WTC11 (cell line): ENCODE data around the gene OVAAL. TPM values are rescaled to one million over a fixed set of nuclear protein-coding genes. Genes with fewer than 3 reads are reported as not detected.

Experiments
- ATAC-seq: fragments of 200-7000 bp; cut with Tn5 transposase; 2 replicates; pipeline ENCODE4 v1.10.0; 2021; ENCODE audit warnings: mild to moderate bottlenecking, moderate library complexity
- CTCF ChIA-PET: fragments of 300-600 bp; sonication (Branson Sonifier 250); formaldehyde crosslinking; loops from one replicate; lab custom pipeline; 2021; ENCODE audit warnings: antibody characterized with exemption; lab: Charles Lee
- POLR2A ChIA-PET: fragments of 350-600 bp; sonication (Branson Sonifier 250); formaldehyde crosslinking; loops from one replicate; lab custom pipeline; 2021; ENCODE audit warnings: antibody characterized with exemption; lab: Charles Lee
- DNase-seq: peaks from one replicate; pipeline ENCODE4 v3.0.0; 2021; ENCODE audit warnings: low spot score
- H3K27ac Mint-ChIP-seq: 2 replicates; pipeline ENCODE4 v1.8.0; 2021; ENCODE audit warnings: mixed read lengths
- H3K27me3 Mint-ChIP-seq: 2 replicates; pipeline ENCODE4 v1.8.0; 2021; ENCODE audit warnings: low read depth, mild to moderate bottlenecking, moderate library complexity, mixed read lengths
- H3K36me3 Mint-ChIP-seq: 2 replicates; pipeline ENCODE4 v1.8.0; 2021; ENCODE audit warnings: mixed read lengths
- H3K4me1 Mint-ChIP-seq: 2 replicates; pipeline ENCODE4 v1.8.0; 2022; ENCODE audit warnings: mixed read lengths
- H3K4me3 Mint-ChIP-seq: 2 replicates; pipeline ENCODE4 v1.8.0; 2021; ENCODE audit warnings: mild to moderate bottlenecking, moderate library complexity, mixed read lengths
- H3K9me3 Mint-ChIP-seq: 2 replicates; pipeline ENCODE4 v1.8.0; 2021; ENCODE audit warnings: mixed read lengths
- ATF1 ChIP-seq: sonication (generic); formaldehyde crosslinking; IDR thresholded peaks from 2 replicates; pipeline ENCODE4 v1.8.1; 2023; ENCODE audit warnings: mild to moderate bottlenecking, moderate library complexity, missing genetic modification reagents
- CREB1 ChIP-seq: sonication (generic); formaldehyde crosslinking; IDR thresholded peaks from 2 replicates; pipeline ENCODE4 v1.8.0; 2023; ENCODE audit warnings: mild to moderate bottlenecking, missing genetic modification reagents
- CTCF ChIP-seq: fragments of 200-600 bp; IDR thresholded peaks from 2 replicates; pipeline ENCODE4 v1.8.0; 2022; ENCODE audit warnings: antibody characterized with exemption
- ERG ChIP-seq: fragments of 250-450 bp; sonication (Bioruptor Pico); IDR thresholded peaks from 2 replicates; pipeline ENCODE4 v1.8.0; 2021; ENCODE audit warnings: mild to moderate bottlenecking
- ESRRA ChIP-seq: sonication (generic); formaldehyde crosslinking; IDR thresholded peaks from 2 replicates; pipeline ENCODE4 v1.8.1; 2022; ENCODE audit warnings: mild to moderate bottlenecking, missing genetic modification reagents, borderline replicate concordance
- IRF2 ChIP-seq: sonication (generic); formaldehyde crosslinking; IDR thresholded peaks from 2 replicates; pipeline ENCODE4 v1.8.0; 2022; ENCODE audit warnings: low read depth, missing genetic modification reagents, borderline replicate concordance
- JAZF1 ChIP-seq: fragments of 250-450 bp; sonication (Bioruptor Pico); IDR thresholded peaks from 2 replicates; pipeline ENCODE4 v1.9.0; 2021; ENCODE audit warnings: moderate library complexity, mild to moderate bottlenecking, inconsistent platforms
- JUN ChIP-seq: sonication (generic); formaldehyde crosslinking; IDR thresholded peaks from 2 replicates; pipeline ENCODE4 v1.8.0; 2023; ENCODE audit warnings: mild to moderate bottlenecking, missing genetic modification reagents
- KAT7 ChIP-seq: sonication (generic); formaldehyde crosslinking; IDR thresholded peaks from 2 replicates; pipeline ENCODE4 v1.8.1; 2023; ENCODE audit warnings: missing genetic modification reagents, mild to moderate bottlenecking, borderline replicate concordance
- NFYB ChIP-seq: sonication (generic); formaldehyde crosslinking; conservative IDR thresholded peaks from 2 replicates; pipeline ENCODE4 v1.8.0; 2022; ENCODE audit warnings: low read depth, missing genetic modification reagents
- NR3C1 ChIP-seq: sonication (generic); formaldehyde crosslinking; conservative IDR thresholded peaks from 2 replicates; pipeline ENCODE4 v1.8.1; 2023; ENCODE audit warnings: low read depth, mild to moderate bottlenecking, missing genetic modification reagents
- PREB ChIP-seq: sonication (generic); formaldehyde crosslinking; IDR thresholded peaks from 2 replicates; pipeline ENCODE4 v1.8.1; 2022; ENCODE audit warnings: mild to moderate bottlenecking, missing genetic modification reagents, moderate library complexity, borderline replicate concordance
- TP53 ChIP-seq: sonication (generic); formaldehyde crosslinking; IDR thresholded peaks from 2 replicates; pipeline ENCODE4 v1.8.1; 2023; ENCODE audit warnings: mild to moderate bottlenecking, missing genetic modification reagents
- USF2 ChIP-seq: sonication (generic); formaldehyde crosslinking; IDR thresholded peaks from 2 replicates; pipeline ENCODE4 v1.8.1; 2023; ENCODE audit warnings: mild to moderate bottlenecking, missing genetic modification reagents, moderate library complexity
- total RNA-seq: library from RNA; stranded (reverse); gene quantifications from 3 replicates; pipeline ENCODE4 v1.2.3, GENCODE V29; 2021
- TF ChIP-seq, protein P1 (sequence below): sonication (generic); formaldehyde crosslinking; IDR thresholded peaks from 2 replicates; pipeline ENCODE4 v1.8.0; 2022; ENCODE audit warnings: missing genetic modification reagents
- TF ChIP-seq, protein P2 (sequence below): sonication (generic); formaldehyde crosslinking; IDR thresholded peaks from 2 replicates; pipeline ENCODE4 v1.8.0; 2023; ENCODE audit warnings: mild to moderate bottlenecking, missing genetic modification reagents

The OVAAL gene
- total RNA-seq, 1 experiment from 2014 or later: not detected

GRCh38 chr1:180603850-180604226, 45.1 kb downstream of the OVAAL start:
- no peak overlapping the region for H3K27ac Mint-ChIP-seq
- H3K36me3 Mint-ChIP-seq: no peaks in the 10 kb centered on the region
- H3K9me3 Mint-ChIP-seq: no peaks in the 10 kb centered on the region
- no peak for TF ChIP-seq JUN (CRISPR knock-in tag)
- no peak for TF ChIP-seq JAZF1 (CRISPR knock-in tag)
- TF ChIP-seq KAT7 (CRISPR knock-in tag): no peak
- no peak for TF ChIP-seq NR3C1 (CRISPR knock-in tag)
- TF ChIP-seq TP53 (CRISPR knock-in tag): no peak
- TF ChIP-seq CREB1: no peak
- TF ChIP-seq IRF2 (CRISPR knock-in tag): no peak
- no peak for TF ChIP-seq PREB (CRISPR knock-in tag)
- TF ChIP-seq, protein P1, sequence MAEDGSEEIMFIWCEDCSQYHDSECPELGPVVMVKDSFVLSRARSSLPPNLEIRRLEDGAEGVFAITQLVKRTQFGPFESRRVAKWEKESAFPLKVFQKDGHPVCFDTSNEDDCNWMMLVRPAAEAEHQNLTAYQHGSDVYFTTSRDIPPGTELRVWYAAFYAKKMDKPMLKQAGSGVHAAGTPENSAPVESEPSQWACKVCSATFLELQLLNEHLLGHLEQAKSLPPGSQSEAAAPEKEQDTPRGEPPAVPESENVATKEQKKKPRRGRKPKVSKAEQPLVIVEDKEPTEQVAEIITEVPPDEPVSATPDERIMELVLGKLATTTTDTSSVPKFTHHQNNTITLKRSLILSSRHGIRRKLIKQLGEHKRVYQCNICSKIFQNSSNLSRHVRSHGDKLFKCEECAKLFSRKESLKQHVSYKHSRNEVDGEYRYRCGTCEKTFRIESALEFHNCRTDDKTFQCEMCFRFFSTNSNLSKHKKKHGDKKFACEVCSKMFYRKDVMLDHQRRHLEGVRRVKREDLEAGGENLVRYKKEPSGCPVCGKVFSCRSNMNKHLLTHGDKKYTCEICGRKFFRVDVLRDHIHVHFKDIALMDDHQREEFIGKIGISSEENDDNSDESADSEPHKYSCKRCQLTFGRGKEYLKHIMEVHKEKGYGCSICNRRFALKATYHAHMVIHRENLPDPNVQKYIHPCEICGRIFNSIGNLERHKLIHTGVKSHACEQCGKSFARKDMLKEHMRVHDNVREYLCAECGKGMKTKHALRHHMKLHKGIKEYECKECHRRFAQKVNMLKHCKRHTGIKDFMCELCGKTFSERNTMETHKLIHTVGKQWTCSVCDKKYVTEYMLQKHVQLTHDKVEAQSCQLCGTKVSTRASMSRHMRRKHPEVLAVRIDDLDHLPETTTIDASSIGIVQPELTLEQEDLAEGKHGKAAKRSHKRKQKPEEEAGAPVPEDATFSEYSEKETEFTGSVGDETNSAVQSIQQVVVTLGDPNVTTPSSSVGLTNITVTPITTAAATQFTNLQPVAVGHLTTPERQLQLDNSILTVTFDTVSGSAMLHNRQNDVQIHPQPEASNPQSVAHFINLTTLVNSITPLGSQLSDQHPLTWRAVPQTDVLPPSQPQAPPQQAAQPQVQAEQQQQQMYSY (CRISPR knock-in tag): no peak
- TF ChIP-seq, all 79 proteins: peak for 0
- ATAC-seq (no peak), DNase-seq (no peak)
- no peaks in the 10 kb centered on the region for H3K27me3 Mint-ChIP-seq
- ChIA-PET POLR2A (no interaction called here), CTCF (no interaction called here)
- H3K4me1 Mint-ChIP-seq: no peaks in the 10 kb centered on the region
- no peak overlapping the region for H3K4me3 Mint-ChIP-seq

DNA sequence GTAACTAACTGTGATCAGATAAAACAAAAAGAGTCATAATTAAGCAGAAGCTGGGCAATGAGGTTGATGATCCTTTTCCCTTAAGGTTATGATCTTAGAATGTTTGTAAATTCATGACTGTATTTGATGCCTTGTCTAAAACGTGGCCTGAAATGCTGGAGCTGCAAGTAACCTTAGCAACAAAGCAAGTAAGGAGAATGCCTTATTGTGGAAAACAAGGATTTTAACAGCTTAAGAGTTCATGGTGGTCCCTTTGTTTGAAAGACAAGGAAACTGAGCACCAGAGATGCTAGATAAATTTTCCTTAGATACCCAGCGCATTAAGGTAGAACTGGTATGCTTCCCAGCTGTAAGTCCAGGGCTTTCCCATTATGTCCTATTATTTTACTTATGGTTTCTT, 47.4 kb downstream of the OVAAL start:
- Mint-ChIP-seq H3K4me1 (peaks cover 9% of the 10 kb centered on the region), H3K36me3 (no peaks in the 10 kb centered on the region), H3K27me3 (no peaks in the 10 kb centered on the region), H3K4me3 (no peak overlapping the region), H3K9me3 (no peaks in the 10 kb centered on the region), H3K27ac (no peak overlapping the region)
- TF ChIP-seq ESRRA: no peak
- no peak for TF ChIP-seq CTCF
- TF ChIP-seq JAZF1 (CRISPR knock-in tag): no peak
- TF ChIP-seq ATF1 (CRISPR knock-in tag): no peak
- no peak for TF ChIP-seq NFYB (CRISPR knock-in tag)
- TF ChIP-seq ERG (CRISPR knock-in tag): no peak
- TF ChIP-seq USF2: no peak
- TF ChIP-seq, protein P2, sequence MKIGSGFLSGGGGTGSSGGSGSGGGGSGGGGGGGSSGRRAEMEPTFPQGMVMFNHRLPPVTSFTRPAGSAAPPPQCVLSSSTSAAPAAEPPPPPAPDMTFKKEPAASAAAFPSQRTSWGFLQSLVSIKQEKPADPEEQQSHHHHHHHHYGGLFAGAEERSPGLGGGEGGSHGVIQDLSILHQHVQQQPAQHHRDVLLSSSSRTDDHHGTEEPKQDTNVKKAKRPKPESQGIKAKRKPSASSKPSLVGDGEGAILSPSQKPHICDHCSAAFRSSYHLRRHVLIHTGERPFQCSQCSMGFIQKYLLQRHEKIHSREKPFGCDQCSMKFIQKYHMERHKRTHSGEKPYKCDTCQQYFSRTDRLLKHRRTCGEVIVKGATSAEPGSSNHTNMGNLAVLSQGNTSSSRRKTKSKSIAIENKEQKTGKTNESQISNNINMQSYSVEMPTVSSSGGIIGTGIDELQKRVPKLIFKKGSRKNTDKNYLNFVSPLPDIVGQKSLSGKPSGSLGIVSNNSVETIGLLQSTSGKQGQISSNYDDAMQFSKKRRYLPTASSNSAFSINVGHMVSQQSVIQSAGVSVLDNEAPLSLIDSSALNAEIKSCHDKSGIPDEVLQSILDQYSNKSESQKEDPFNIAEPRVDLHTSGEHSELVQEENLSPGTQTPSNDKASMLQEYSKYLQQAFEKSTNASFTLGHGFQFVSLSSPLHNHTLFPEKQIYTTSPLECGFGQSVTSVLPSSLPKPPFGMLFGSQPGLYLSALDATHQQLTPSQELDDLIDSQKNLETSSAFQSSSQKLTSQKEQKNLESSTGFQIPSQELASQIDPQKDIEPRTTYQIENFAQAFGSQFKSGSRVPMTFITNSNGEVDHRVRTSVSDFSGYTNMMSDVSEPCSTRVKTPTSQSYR (CRISPR knock-in tag): no peak
- ChIA-PET POLR2A (interaction anchor here (0.6 kb wide), 1 partner anchor 924 kb away, joined by 3 read pairs; no protein-coding TSS in a partner anchor), CTCF (no interaction called here)
- DNase-seq (no peak), ATAC-seq (no peak)
